Measurements from ENCODE around the gene TACO1. TPM values are rescaled to one million over a fixed set of nuclear protein-coding genes. Genes with fewer than 3 reads are reported as not detected.

The TACO1 gene
- total and polyA plus RNA-seq, 10 of the 15 experiments (the other 5 are each of a cell fraction or from before 2014, with no cell fraction given) = 8.5 to 38.6 (median 27.0) TPM

DNA sequence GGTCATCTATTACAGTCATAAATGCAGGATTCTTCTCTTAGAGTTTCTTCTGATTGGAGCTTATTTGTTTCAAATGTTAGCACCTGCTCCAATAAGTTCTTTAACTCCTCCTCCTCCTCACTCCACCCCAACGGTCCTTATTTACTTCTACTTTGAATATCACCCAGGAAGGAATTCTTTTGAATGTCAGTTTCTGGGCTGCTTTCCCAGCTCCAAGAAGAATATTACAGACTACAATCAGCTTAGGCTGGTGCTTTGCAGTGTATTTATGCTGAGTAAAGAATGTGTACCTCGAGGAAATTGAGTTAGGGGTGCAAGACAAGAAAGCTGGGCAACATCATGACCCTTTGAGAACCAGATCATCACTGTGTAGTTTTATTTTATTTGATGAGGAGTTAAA is 52.4 kb downstream of the TACO1 start (continued):
- TF ChIP-seq ZBTB33 (IDR thresholded peaks at IDR 0.05) (no peak), ZBED1 (IDR thresholded peaks at IDR 0.05; ENCODE audit: borderline replicate concordance) (no peak), WRNIP1 (IDR thresholded peaks at IDR 0.05; ENCODE audit: borderline replicate concordance, low read depth, low read length) (no peak)
- TF ChIP-seq, protein P1, sequence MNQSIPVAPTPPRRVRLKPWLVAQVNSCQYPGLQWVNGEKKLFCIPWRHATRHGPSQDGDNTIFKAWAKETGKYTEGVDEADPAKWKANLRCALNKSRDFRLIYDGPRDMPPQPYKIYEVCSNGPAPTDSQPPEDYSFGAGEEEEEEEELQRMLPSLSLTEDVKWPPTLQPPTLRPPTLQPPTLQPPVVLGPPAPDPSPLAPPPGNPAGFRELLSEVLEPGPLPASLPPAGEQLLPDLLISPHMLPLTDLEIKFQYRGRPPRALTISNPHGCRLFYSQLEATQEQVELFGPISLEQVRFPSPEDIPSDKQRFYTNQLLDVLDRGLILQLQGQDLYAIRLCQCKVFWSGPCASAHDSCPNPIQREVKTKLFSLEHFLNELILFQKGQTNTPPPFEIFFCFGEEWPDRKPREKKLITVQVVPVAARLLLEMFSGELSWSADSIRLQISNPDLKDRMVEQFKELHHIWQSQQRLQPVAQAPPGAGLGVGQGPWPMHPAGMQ (IDR thresholded peaks at IDR 0.05; ENCODE audit: borderline replicate concordance) = no peak

DNA sequence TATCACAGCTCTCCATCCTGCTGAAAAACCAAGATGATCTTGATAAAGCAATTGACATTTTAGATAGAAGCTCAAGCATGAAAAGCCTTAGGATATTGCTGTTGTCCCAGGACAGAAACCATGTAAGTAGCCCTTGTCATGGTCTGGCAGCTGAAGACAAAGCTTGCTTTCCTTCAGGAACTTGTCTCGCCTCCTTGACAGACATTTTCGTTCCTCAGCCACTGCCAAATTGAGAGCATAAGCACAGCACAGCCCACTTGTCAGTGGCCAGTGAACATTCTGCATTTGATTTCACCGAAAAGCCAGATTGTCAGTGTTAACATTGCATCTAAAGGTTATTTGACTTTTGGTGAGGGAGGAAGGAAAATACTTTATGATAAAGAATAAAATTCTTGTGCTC is 57.1 kb downstream of the TACO1 start:
- no TSS peak for BruUV-seq (replicated peaks)
- in situ Hi-C loops (cut with MboI) = no loop called here
- SMC1A ChIA-PET (ENCODE audit: uncharacterized antibody, unreplicated experiment) = interaction anchor here (1.1 to 1.5 kb wide), 3 partner anchors 8 to 25 kb away, joined by 3 to 5 read pairs (median 4); no protein-coding TSS in a partner anchor
- POLR2A ChIA-PET = interaction anchor here (0.6 kb wide), 1 partner anchor 33 kb away, joined by 3 read pairs; no protein-coding TSS in a partner anchor
- no peak overlapping the region for H3K27ac ChIP-seq (ENCODE audit: control insufficient read depth, insufficient read depth)
- no peaks in the 10 kb centered on the region; the same call in 1 of the 2 replicates for H3K4me1 ChIP-seq (ENCODE audit: control insufficient read depth, insufficient read depth, low read length)
- FAIRE-seq = no peak
- H3K4me3 ChIP-seq = no peak overlapping the region
- H4K20me1 ChIP-seq (ENCODE audit: control insufficient read depth, insufficient read depth) = no peaks in the 10 kb centered on the region
- H3K9me3 ChIP-seq (replicated peaks; ENCODE audit: control insufficient read depth, insufficient read depth, low read length) = no peaks in the 10 kb centered on the region
- WGBS (ENCODE audit: insufficient coverage, insufficient replicate concordance, low lambda C conversion rate, missing lambda C conversion rate) = 94% methylated on average over 3 of the region's 3 CpGs
- intact Hi-C loops (cut with micrococcal nuclease; ENCODE audit: unreplicated experiment) = no loop called here
- H3K4me2 ChIP-seq (ENCODE audit: control insufficient read depth, insufficient read depth) = no peak overlapping the region
- peaks cover 2 to 9% of the 10 kb centered on the region in 2 experiments; a peak in 3 of 4 replicates for H3K36me3 ChIP-seq (ENCODE audit: control insufficient read depth in 2 of 2, insufficient read depth in 2 of 2, low read length in 1 of 2)
- no peaks in the 10 kb centered on the region for H3K79me2 ChIP-seq (ENCODE audit: control insufficient read depth, insufficient read depth, low read length)
- H2AFZ ChIP-seq (ENCODE audit: control insufficient read depth, low read depth, low read length) = no peak overlapping the region
- no peak overlapping the region for H3K9ac ChIP-seq (ENCODE audit: control insufficient read depth, insufficient read depth, low read length)
- no peak for DNase-seq (ENCODE audit: low read depth, low spot score)
- CTCF ChIA-PET = interaction anchor here (1.2 to 1.5 kb wide), 2 partner anchors 10 to 208 kb away, joined by 3 read pairs; no protein-coding TSS in a partner anchor
- no peak for ATAC-seq
- RAD21 ChIA-PET (ENCODE audit: unreplicated experiment) = no interaction called here
- no peaks in the 10 kb centered on the region for H3K27me3 ChIP-seq (replicated peaks in 1 of 2; ENCODE audit: control insufficient read depth in 2 of 2, insufficient read depth in 2 of 2, low read length in 1 of 2)
- TF ChIP-seq NRF1 (conservative IDR thresholded peaks at IDR 0.05; ENCODE audit: low read depth, low read length) (no peak), CTCF (IDR thresholded peaks at IDR 0.05 in 2 of 3, conservative IDR thresholded peaks at IDR 0.05 in 1 of 3; ENCODE audit: control insufficient read depth in 2 of 3, extremely low read depth in 1 of 3, insufficient read depth in 1 of 3, low read depth in 3 of 3, low read length in 3 of 3) (no peak), SUPT20H (IDR thresholded peaks at IDR 0.05; ENCODE audit: borderline replicate concordance, control insufficient read depth, low read depth, low read length) (no peak), EGR1 (IDR thresholded peaks at IDR 0.05; ENCODE audit: borderline replicate concordance in 1 of 2, low read depth in 2 of 2, low read length in 2 of 2) (no peak), CBFB (IDR thresholded peaks at IDR 0.05; ENCODE audit: low read depth) (no peak)
- TF ChIP-seq, protein P2, sequence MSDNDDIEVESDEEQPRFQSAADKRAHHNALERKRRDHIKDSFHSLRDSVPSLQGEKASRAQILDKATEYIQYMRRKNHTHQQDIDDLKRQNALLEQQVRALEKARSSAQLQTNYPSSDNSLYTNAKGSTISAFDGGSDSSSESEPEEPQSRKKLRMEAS (IDR thresholded peaks at IDR 0.05; ENCODE audit: low read depth, low read length) = no peak
